ENCODE results near the gene ITM2B.

- no peak for TF ChIP-seq CTCF (conservative IDR thresholded peaks at IDR 0.05; ENCODE audit: low read depth, low read length)
- TF ChIP-seq EZH2 (IDR thresholded peaks at IDR 0.05; ENCODE audit: low read length, unreplicated experiment), result no peak
- TF ChIP-seq EZH2phosphoT487 (IDR thresholded peaks at IDR 0.05; ENCODE audit: borderline replicate concordance, low read length), result no peak
These were observed 44.4 kb upstream of the ITM2B start for GRCh38 chr13:48188601-48189000.
